Adrenal gland (tissue), 5 donors: Measurements from ENCODE around the gene WNT10A.

Source experiments
- POLR2A ChIP-seq, 2 donors: fragments of 450-650 bp; IDR thresholded peaks; one replicate each; pipeline ENCODE4 v1.6.1; 2017; ENCODE audit warnings: antibody characterized with exemption in 2 of 2, mild to moderate bottlenecking in 2 of 2, moderate library complexity in 1 of 2
- TF ChIP-seq, protein P1 (sequence below), 6 experiments: fragments of 450-650 bp in 4 of 6; fragments of 200-600 bp in 2 of 6; sonication (generic) in 1 of 6; IDR thresholded peaks; 1 replicate in 5 of 6; 2 replicates in 1 of 6; pipeline versions ENCODE4 v1.5.1 to v1.8.0; 2016 to 2021; ENCODE audit warnings: antibody characterized with exemption in 6 of 6, mild to moderate bottlenecking in 2 of 6, moderate library complexity in 1 of 6
- donor health status: DM: no; HTN: no; CAD: no.

DNA sequence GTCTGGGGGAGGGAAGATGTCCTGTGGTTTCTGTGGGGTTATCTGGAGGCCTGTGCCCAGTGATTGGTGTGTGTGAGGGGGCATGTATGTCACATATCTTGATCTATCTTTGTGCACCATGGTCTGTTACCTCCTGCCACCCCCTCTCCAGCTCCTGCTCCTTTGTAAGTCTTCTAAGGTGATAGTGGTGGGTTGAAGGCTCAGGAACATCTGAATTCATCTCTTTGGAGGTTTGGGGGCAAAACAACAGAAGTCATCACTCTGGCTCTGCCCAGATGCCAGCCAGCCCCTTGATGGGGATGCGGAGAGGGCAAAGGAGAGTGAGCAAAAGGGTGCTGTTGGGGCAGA is 23.8 kb upstream of the WNT10A start:
- TF ChIP-seq, protein P1, sequence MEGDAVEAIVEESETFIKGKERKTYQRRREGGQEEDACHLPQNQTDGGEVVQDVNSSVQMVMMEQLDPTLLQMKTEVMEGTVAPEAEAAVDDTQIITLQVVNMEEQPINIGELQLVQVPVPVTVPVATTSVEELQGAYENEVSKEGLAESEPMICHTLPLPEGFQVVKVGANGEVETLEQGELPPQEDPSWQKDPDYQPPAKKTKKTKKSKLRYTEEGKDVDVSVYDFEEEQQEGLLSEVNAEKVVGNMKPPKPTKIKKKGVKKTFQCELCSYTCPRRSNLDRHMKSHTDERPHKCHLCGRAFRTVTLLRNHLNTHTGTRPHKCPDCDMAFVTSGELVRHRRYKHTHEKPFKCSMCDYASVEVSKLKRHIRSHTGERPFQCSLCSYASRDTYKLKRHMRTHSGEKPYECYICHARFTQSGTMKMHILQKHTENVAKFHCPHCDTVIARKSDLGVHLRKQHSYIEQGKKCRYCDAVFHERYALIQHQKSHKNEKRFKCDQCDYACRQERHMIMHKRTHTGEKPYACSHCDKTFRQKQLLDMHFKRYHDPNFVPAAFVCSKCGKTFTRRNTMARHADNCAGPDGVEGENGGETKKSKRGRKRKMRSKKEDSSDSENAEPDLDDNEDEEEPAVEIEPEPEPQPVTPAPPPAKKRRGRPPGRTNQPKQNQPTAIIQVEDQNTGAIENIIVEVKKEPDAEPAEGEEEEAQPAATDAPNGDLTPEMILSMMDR (IDR thresholded peaks at IDR 0.05), result no peak
- TF ChIP-seq POLR2A (IDR thresholded peaks at IDR 0.05), result no peak
